ENCODE measurements around the gene LTF. TPM values are rescaled to one million over a fixed set of nuclear protein-coding genes. Genes with fewer than 3 reads are reported as not detected.

LTF gene
- total and polyA plus RNA-seq, 2 of the 13 experiments (the other 11 are each of a cell fraction or from before 2014, with no cell fraction given): not detected

GRCh38 chr3:46488735-46489361, 24.1 kb upstream of the LTF start (continued):
- TF ChIP-seq HDAC1 (CRISPR knock-in tag; IDR thresholded peaks at IDR 0.05) (no peak), NBN (conservative IDR thresholded peaks at IDR 0.05) (no peak), RARG (CRISPR knock-in tag; IDR thresholded peaks at IDR 0.05; ENCODE audit: low read depth) (no peak), MTA3 (CRISPR knock-in tag; IDR thresholded peaks at IDR 0.05) (no peak), ATF5 (CRISPR knock-in tag; IDR thresholded peaks at IDR 0.05; ENCODE audit: low read depth) (no peak), ZNF546 (CRISPR knock-in tag; conservative IDR thresholded peaks at IDR 0.05) (no peak), ZNF572 (CRISPR knock-in tag; IDR thresholded peaks at IDR 0.05) (no peak), ZNF460 (CRISPR knock-in tag; IDR thresholded peaks at IDR 0.05; ENCODE audit: borderline replicate concordance) (no peak), STAG1 (CRISPR knock-in tag; IDR thresholded peaks at IDR 0.05) (peak; percentile 95), SMYD3 (CRISPR knock-in tag; IDR thresholded peaks at IDR 0.05) (no peak), ZMYM4 (CRISPR knock-in tag; IDR thresholded peaks at IDR 0.05) (peak; percentile 59), ZFP90 (CRISPR knock-in tag; IDR thresholded peaks at IDR 0.05; ENCODE audit: borderline replicate concordance) (no peak), ZNF562 (CRISPR knock-in tag; IDR thresholded peaks at IDR 0.05; ENCODE audit: borderline replicate concordance) (no peak), ZFY (CRISPR knock-in tag; IDR thresholded peaks at IDR 0.05) (no peak), MED13 (CRISPR knock-in tag; IDR thresholded peaks at IDR 0.05) (no peak), ZNF3 (CRISPR knock-in tag; IDR thresholded peaks at IDR 0.05) (no peak)
- TF ChIP-seq, protein P1, sequence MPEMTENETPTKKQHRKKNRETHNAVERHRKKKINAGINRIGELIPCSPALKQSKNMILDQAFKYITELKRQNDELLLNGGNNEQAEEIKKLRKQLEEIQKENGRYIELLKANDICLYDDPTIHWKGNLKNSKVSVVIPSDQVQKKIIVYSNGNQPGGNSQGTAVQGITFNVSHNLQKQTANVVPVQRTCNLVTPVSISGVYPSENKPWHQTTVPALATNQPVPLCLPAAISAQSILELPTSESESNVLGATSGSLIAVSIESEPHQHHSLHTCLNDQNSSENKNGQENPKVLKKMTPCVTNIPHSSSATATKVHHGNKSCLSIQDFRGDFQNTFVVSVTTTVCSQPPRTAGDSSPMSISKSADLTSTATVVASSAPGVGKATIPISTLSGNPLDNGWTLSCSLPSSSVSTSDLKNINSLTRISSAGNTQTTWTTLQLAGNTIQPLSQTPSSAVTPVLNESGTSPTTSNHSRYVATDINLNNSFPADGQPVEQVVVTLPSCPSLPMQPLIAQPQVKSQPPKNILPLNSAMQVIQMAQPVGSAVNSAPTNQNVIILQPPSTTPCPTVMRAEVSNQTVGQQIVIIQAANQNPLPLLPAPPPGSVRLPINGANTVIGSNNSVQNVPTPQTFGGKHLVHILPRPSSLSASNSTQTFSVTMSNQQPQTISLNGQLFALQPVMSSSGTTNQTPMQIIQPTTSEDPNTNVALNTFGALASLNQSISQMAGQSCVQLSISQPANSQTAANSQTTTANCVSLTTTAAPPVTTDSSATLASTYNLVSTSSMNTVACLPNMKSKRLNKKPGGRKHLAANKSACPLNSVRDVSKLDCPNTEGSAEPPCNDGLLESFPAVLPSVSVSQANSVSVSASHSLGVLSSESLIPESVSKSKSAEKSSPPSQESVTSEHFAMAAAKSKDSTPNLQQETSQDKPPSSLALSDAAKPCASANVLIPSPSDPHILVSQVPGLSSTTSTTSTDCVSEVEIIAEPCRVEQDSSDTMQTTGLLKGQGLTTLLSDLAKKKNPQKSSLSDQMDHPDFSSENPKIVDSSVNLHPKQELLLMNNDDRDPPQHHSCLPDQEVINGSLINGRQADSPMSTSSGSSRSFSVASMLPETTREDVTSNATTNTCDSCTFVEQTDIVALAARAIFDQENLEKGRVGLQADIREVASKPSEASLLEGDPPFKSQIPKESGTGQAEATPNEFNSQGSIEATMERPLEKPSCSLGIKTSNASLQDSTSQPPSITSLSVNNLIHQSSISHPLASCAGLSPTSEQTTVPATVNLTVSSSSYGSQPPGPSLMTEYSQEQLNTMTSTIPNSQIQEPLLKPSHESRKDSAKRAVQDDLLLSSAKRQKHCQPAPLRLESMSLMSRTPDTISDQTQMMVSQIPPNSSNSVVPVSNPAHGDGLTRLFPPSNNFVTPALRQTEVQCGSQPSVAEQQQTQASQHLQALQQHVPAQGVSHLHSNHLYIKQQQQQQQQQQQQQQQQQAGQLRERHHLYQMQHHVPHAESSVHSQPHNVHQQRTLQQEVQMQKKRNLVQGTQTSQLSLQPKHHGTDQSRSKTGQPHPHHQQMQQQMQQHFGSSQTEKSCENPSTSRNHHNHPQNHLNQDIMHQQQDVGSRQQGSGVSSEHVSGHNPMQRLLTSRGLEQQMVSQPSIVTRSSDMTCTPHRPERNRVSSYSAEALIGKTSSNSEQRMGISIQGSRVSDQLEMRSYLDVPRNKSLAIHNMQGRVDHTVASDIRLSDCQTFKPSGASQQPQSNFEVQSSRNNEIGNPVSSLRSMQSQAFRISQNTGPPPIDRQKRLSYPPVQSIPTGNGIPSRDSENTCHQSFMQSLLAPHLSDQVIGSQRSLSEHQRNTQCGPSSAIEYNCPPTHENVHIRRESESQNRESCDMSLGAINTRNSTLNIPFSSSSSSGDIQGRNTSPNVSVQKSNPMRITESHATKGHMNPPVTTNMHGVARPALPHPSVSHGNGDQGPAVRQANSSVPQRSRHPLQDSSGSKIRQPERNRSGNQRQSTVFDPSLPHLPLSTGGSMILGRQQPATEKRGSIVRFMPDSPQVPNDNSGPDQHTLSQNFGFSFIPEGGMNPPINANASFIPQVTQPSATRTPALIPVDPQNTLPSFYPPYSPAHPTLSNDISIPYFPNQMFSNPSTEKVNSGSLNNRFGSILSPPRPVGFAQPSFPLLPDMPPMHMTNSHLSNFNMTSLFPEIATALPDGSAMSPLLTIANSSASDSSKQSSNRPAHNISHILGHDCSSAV (CRISPR knock-in tag; IDR thresholded peaks at IDR 0.05; ENCODE audit: borderline replicate concordance): no peak
- TF ChIP-seq, protein P2, sequence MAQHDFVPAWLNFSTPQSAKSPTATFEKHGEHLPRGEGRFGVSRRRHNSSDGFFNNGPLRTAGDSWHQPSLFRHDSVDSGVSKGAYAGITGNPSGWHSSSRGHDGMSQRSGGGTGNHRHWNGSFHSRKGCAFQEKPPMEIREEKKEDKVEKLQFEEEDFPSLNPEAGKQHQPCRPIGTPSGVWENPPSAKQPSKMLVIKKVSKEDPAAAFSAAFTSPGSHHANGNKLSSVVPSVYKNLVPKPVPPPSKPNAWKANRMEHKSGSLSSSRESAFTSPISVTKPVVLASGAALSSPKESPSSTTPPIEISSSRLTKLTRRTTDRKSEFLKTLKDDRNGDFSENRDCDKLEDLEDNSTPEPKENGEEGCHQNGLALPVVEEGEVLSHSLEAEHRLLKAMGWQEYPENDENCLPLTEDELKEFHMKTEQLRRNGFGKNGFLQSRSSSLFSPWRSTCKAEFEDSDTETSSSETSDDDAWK (CRISPR knock-in tag; IDR thresholded peaks at IDR 0.05): no peak

All from HepG2 (cell line).